H1 (cell line): Measurements from ENCODE around the gene LRRC42. TPM values are rescaled to one million over a fixed set of nuclear protein-coding genes. Genes with fewer than 3 reads are reported as not detected.

Source experiments
- CTCF ChIA-PET: fragments of 300-600 bp; sonication (Branson Sonifier 250); formaldehyde crosslinking; loops from one replicate; lab custom pipeline; 2021; ENCODE audit not compliant: partially characterized antibody; lab: Charles Lee
- POLR2A ChIA-PET: fragments of 300-600 bp; sonication (Branson Sonifier 250); formaldehyde crosslinking; loops from one replicate; lab custom pipeline; 2021; ENCODE audit warnings: inconsistent platforms; ENCODE audit not compliant: partially characterized antibody; lab: Charles Lee
- DNase-seq, 2 experiments: peaks; one replicate each; pipeline versions ENCODE4 v3.0.0 to v3.0.0-alpha.2; 2010 to 2022; ENCODE audit warnings: low spot score in 2 of 2, low read depth in 1 of 2, mixed read lengths in 1 of 2
- FAIRE-seq: peaks from 2 replicates; lab custom pipeline; 2011; peaks lifted over from hg19 to GRCh38; lab: Jason Lieb, UNC
- H2AFZ ChIP-seq: 2 replicates; pipeline ENCODE4 v1.8.1; 2012; ENCODE audit warnings: low read length, inconsistent platforms
- H2AK5ac ChIP-seq: 2 replicates; pipeline ENCODE4 v1.6.1; 2013; ENCODE audit warnings: low read depth, low read length
- H2BK120ac ChIP-seq: replicated peaks from 2 replicates; pipeline ENCODE3; 2013; ENCODE audit warnings: low read depth, low read length, inconsistent platforms
- H2BK12ac ChIP-seq: 2 replicates; pipeline ENCODE4 v1.6.1; 2013; ENCODE audit warnings: low read depth, low read length
- H2BK15ac ChIP-seq: 2 replicates; pipeline ENCODE4 v1.6.1; 2013; ENCODE audit warnings: low read length
- H2BK20ac ChIP-seq: 2 replicates; pipeline ENCODE4 v1.6.1; 2013; ENCODE audit warnings: low read length
- H2BK5ac ChIP-seq: 2 replicates; pipeline ENCODE4 v1.6.1; 2013; ENCODE audit warnings: low read depth, low read length
- H3K14ac ChIP-seq: 2 replicates; pipeline ENCODE4 v1.6.1; 2013; ENCODE audit warnings: inconsistent platforms; ENCODE audit not compliant: insufficient read length
- H3K18ac ChIP-seq: 2 replicates; pipeline ENCODE4 v1.6.1; 2013; ENCODE audit warnings: low read length; ENCODE audit errors: extremely low read depth
- H3K23ac ChIP-seq: 2 replicates; pipeline ENCODE4 v1.6.1; 2013; ENCODE audit warnings: inconsistent platforms; ENCODE audit not compliant: insufficient read length
- H3K23me2 ChIP-seq: 2 replicates; pipeline ENCODE4 v1.6.1; 2013; ENCODE audit warnings: low read depth, low read length
- H3K27ac ChIP-seq: 2 replicates; pipeline ENCODE4 v1.6.1; 2011; ENCODE audit warnings: low read depth, low read length, inconsistent platforms
- H3K27me3 ChIP-seq, 4 experiments: replicated peaks in 1 of 4; 1 replicate in 1 of 4; 2 replicates in 3 of 4; pipeline versions ENCODE4 v1.6.1 to v1.8.1; 2011 to 2013; ENCODE audit warnings: low read length in 3 of 4, mild to moderate bottlenecking in 3 of 4, inconsistent platforms in 2 of 4, mixed read lengths in 2 of 4, moderate library complexity in 1 of 4; ENCODE audit not compliant: control insufficient read depth in 3 of 4, insufficient read depth in 3 of 4; ENCODE audit errors: extremely low read depth in 1 of 4
- H3K36me3 ChIP-seq, 4 experiments: 2 replicates each; pipeline versions ENCODE4 v1.6.1 to v1.8.1; 2011 to 2013; ENCODE audit warnings: mild to moderate bottlenecking in 4 of 4, low read length in 3 of 4, moderate library complexity in 2 of 4, control low read depth in 1 of 4, inconsistent platforms in 1 of 4; ENCODE audit not compliant: insufficient read depth in 4 of 4, control insufficient read depth in 2 of 4
- H3K4ac ChIP-seq: replicated peaks from 2 replicates; pipeline ENCODE3; 2013; ENCODE audit warnings: low read length, low read depth, mixed read lengths, inconsistent platforms; ENCODE audit not compliant: insufficient read length
- H3K4me1 ChIP-seq, 4 experiments: replicated peaks in 1 of 4; 1 replicate in 1 of 4; 2 replicates in 3 of 4; pipeline versions ENCODE4 v1.6.1 to v1.8.1; 2011 to 2013; ENCODE audit warnings: low read length in 3 of 4, inconsistent platforms in 2 of 4, mixed read lengths in 1 of 4; ENCODE audit not compliant: insufficient read depth in 4 of 4, control insufficient read depth in 3 of 4
- H3K4me2 ChIP-seq, 2 experiments: 2 replicates each; pipeline versions ENCODE4 v1.6.1 to v1.8.1; 2011 to 2013; ENCODE audit warnings: low read depth in 2 of 2, low read length in 2 of 2, control low read depth in 1 of 2, inconsistent platforms in 1 of 2, mild to moderate bottlenecking in 1 of 2; ENCODE audit not compliant: insufficient read depth in 1 of 2
- H3K4me3 ChIP-seq, 4 experiments: fragments of 200-600, 300-600 bp in 1 of 4; sonication (generic), shearing (Covaris generic), sonication (Bioruptor Twin) in 1 of 4; 2 replicates each; pipeline versions ENCODE4 v1.5.1 to v1.8.1; 2011 to 2016; ENCODE audit warnings: low read length in 4 of 4, low read depth in 3 of 4, control low read depth in 2 of 4, inconsistent platforms in 2 of 4, mild to moderate bottlenecking in 2 of 4, mixed read lengths in 1 of 4, moderate library complexity in 1 of 4; ENCODE audit not compliant: insufficient read depth in 2 of 4; ENCODE audit errors: extremely low read depth in 1 of 4
- H3K56ac ChIP-seq: replicated peaks from 2 replicates; pipeline ENCODE3; 2013; ENCODE audit warnings: low read depth, mild to moderate bottlenecking, mixed read lengths, low read length, inconsistent platforms; ENCODE audit not compliant: insufficient read length
- H3K79me1 ChIP-seq: 2 replicates; pipeline ENCODE4 v1.6.1; 2013; ENCODE audit warnings: low read depth, low read length, control low read depth
- H3K79me2 ChIP-seq, 2 experiments: 2 replicates each; pipeline versions ENCODE4 v1.6.1 to v1.8.1; 2012 to 2013; ENCODE audit warnings: low read length in 2 of 2, mild to moderate bottlenecking in 2 of 2, inconsistent platforms in 1 of 2; ENCODE audit not compliant: insufficient read depth in 2 of 2, control insufficient read depth in 1 of 2
- H3K9ac ChIP-seq, 4 experiments: replicated peaks in 1 of 4; 1 replicate in 1 of 4; 2 replicates in 3 of 4; pipeline versions ENCODE4 v1.6.1 to v1.8.1; 2011 to 2013; ENCODE audit warnings: low read depth in 3 of 4, low read length in 3 of 4, control low read depth in 2 of 4, mild to moderate bottlenecking in 2 of 4, moderate library complexity in 2 of 4, inconsistent platforms in 1 of 4; ENCODE audit errors: extremely low read depth in 1 of 4
- H3K9me3 ChIP-seq, 2 experiments: 2 replicates each; pipeline versions ENCODE4 v1.6.1 to v1.8.1; 2012 to 2013; ENCODE audit warnings: mild to moderate bottlenecking in 2 of 2, moderate library complexity in 2 of 2, control low read depth in 1 of 2, inconsistent platforms in 1 of 2, low read depth in 1 of 2, low read length in 1 of 2, mixed read lengths in 1 of 2; ENCODE audit not compliant: insufficient read depth in 2 of 2
- H4K20me1 ChIP-seq, 2 experiments: replicated peaks in 1 of 2; 2 replicates each; pipeline versions ENCODE3 to v1.8.1; 2011 to 2013; ENCODE audit warnings: inconsistent platforms in 2 of 2, low read length in 2 of 2, mild to moderate bottlenecking in 1 of 2; ENCODE audit not compliant: insufficient read depth in 2 of 2, control insufficient read depth in 1 of 2
- H4K5ac ChIP-seq: 2 replicates; pipeline ENCODE4 v1.6.1; 2013; ENCODE audit warnings: low read length, low read depth, mixed read lengths, inconsistent platforms; ENCODE audit not compliant: insufficient read length
- H4K8ac ChIP-seq: 2 replicates; pipeline ENCODE4 v1.8.0; 2013; ENCODE audit warnings: mild to moderate bottlenecking, moderate library complexity, low read length, inconsistent platforms; ENCODE audit not compliant: insufficient read depth; ENCODE audit errors: extremely low read depth
- H4K91ac ChIP-seq: replicated peaks from 2 replicates; pipeline ENCODE3; 2013; ENCODE audit warnings: low read length, mixed read lengths, inconsistent platforms; ENCODE audit not compliant: insufficient read length
- ATF3 ChIP-seq: IDR thresholded peaks from 2 replicates; pipeline ENCODE4 v1.6.1; 2011; ENCODE audit warnings: low read depth, mild to moderate bottlenecking, low read length; ENCODE audit not compliant: insufficient read depth
- CEBPB ChIP-seq: IDR thresholded peaks from 2 replicates; pipeline ENCODE4 v1.6.1; 2012; ENCODE audit warnings: low read depth, low read length
- CTBP2 ChIP-seq: IDR thresholded peaks from 2 replicates; pipeline ENCODE4 v1.7.0; 2011; ENCODE audit warnings: borderline replicate concordance, mild to moderate bottlenecking, moderate library complexity, mixed read lengths, low read length; ENCODE audit not compliant: insufficient read depth, insufficient read length
- GABPA ChIP-seq: IDR thresholded peaks from 2 replicates; pipeline ENCODE4 v1.6.1; 2011; ENCODE audit warnings: mild to moderate bottlenecking, low read length, moderate library complexity, borderline replicate concordance; ENCODE audit not compliant: insufficient read depth
- MAX ChIP-seq: IDR thresholded peaks from 2 replicates; pipeline ENCODE4 v1.6.1; 2012; ENCODE audit warnings: inconsistent platforms
- PHF8 ChIP-seq: fragments of 200-600 bp; sonication (generic); conservative IDR thresholded peaks from 2 replicates; pipeline ENCODE4 v1.7.1; 2012; ENCODE audit warnings: low read depth, mild to moderate bottlenecking, inconsistent platforms, low read length, moderate library complexity
- POLR2AphosphoS5 ChIP-seq: IDR thresholded peaks from 2 replicates; pipeline ENCODE4 v1.6.1; 2011; ENCODE audit warnings: low read depth, low read length
- SAP30 ChIP-seq: fragments of 300-600 bp; sonication (generic); IDR thresholded peaks from 2 replicates; pipeline ENCODE4 v1.7.1; 2012; ENCODE audit warnings: low read length, moderate library complexity, mild to moderate bottlenecking, inconsistent platforms; ENCODE audit not compliant: insufficient read depth, insufficient replicate concordance
- SUZ12 ChIP-seq: fragments of 200-600 bp; sonication (generic); IDR thresholded peaks from 2 replicates; pipeline ENCODE4 v1.6.1; 2012; ENCODE audit warnings: mild to moderate bottlenecking, inconsistent platforms, low read length, moderate library complexity, mixed read lengths
- TBP ChIP-seq: IDR thresholded peaks from 2 replicates; pipeline ENCODE4 v1.6.1; 2011; ENCODE audit warnings: low read depth, low read length, improper control_type of control experiment
- WGBS, 2 experiments: shearing (Covaris generic) in 1 of 2; methylation state at CpG; one replicate each; pipeline versions ENCODE4 v1.1.6 to v1.1.7; 2013 to 2015; ENCODE audit warnings: low lambda C conversion rate in 2 of 2, mixed read lengths in 2 of 2, inconsistent platforms in 1 of 2, low coverage in 1 of 2, missing lambda C conversion rate in 1 of 2; ENCODE audit not compliant: insufficient replicate concordance in 2 of 2, insufficient coverage in 1 of 2, insufficient read length in 1 of 2; ENCODE audit errors: extremely low coverage in 1 of 2, missing lambda C conversion rate in 1 of 2; 5-methylcytosine and 5-hydroxymethylcytosine counted together
- polyA plus RNA-seq, 7 experiments: library from polyadenylated mRNA; depleted of rRNA in 3 of 7; stranded (reverse) in 5 of 7; unstranded in 2 of 7; fragments of >200 nt in 5 of 7; fragments of 200-250 nt in 2 of 7; gene quantifications; 1 replicate in 5 of 7; 2 replicates in 1 of 7; 4 replicates in 1 of 7; pipeline versions ENCODE4 v1.2.1 to v1.2.3, GENCODE V29; 2011 to 2013; ENCODE audit warnings: missing spikeins in 2 of 7, mixed read lengths in 2 of 7
- total RNA-seq: library from RNA; stranded (reverse); fragmentation: NEBNext Ultra II Directional; extraction: Animal tissue kit (Norgen Biotek cat#: 25700); gene quantifications from 2 replicates; pipeline ENCODE4 v1.2.1, GENCODE V29; 2021

LRRC42 gene
- total and polyA plus RNA-seq, 2 of the 8 experiments (the other 6 are each of a cell fraction or from before 2014, with no cell fraction given) = 38.2 to 54.1 TPM

- no peak overlapping the region for H3K56ac ChIP-seq
- peaks cover 3 to 46% of the 10 kb centered on the region in 2 experiments; a peak in 3 of 4 replicates for H3K79me2 ChIP-seq
- H3K9me3 ChIP-seq = no peaks in the 10 kb centered on the region
- H2BK5ac ChIP-seq = no peak overlapping the region
- peaks cover 4 to 18% (median 13%) of the 10 kb centered on the region in 4 experiments for H3K4me1 ChIP-seq
- no peaks in the 10 kb centered on the region for H3K27me3 ChIP-seq
- H4K91ac ChIP-seq = no peak overlapping the region
- H3K27ac ChIP-seq = no peak overlapping the region
- no peak overlapping the region; a peak in 1 of 4 replicates for H3K4me2 ChIP-seq
- H3K4ac ChIP-seq = no peak overlapping the region
- no peak overlapping the region for H2BK15ac ChIP-seq
- 91% methylated on average over 5 of the region's 5 CpGs; no CpG with 5 or more reads in 1 of the 2 experiments for WGBS, 2 experiments
- no peak overlapping the region for H2BK20ac ChIP-seq
- H4K8ac ChIP-seq = no peak overlapping the region
- H3K36me3 ChIP-seq = peaks cover 0 to 14% (median 8%) of the 10 kb centered on the region in 4 experiments; a peak in 7 of 8 replicates
- DNase-seq (no peak), FAIRE-seq (no peak)
- H3K23me2 ChIP-seq = peaks cover 14% of the 10 kb centered on the region
- H2BK12ac ChIP-seq = no peak overlapping the region
- ChIA-PET CTCF (interaction anchor here (0.7 to 7.6 kb wide), 17 partner anchors 11 to 87 kb away, joined by 3 to 123 read pairs (median 7); partner anchors contain the start of genes DIO1, LDLRAD1 and YIPF1), POLR2A (interaction anchor here (0.6 to 2.2 kb wide), 5 partner anchors 8 to 128 kb away, joined by 3 to 7 read pairs (median 5); no protein-coding TSS in a partner anchor)
- H3K4me3 ChIP-seq = no peak overlapping the region
- no peak overlapping the region for H3K18ac ChIP-seq
- H3K79me1 ChIP-seq = peaks cover 16% of the 10 kb centered on the region
- no peak overlapping the region for H2AK5ac ChIP-seq
- H4K5ac ChIP-seq = no peak overlapping the region
- H2AFZ ChIP-seq = no peak overlapping the region
- no peak overlapping the region for H2BK120ac ChIP-seq
- H4K20me1 ChIP-seq = peaks cover 7 to 11% of the 10 kb centered on the region in 2 experiments
- H3K9ac ChIP-seq = no peak overlapping the region
- H3K23ac ChIP-seq = no peak overlapping the region
- H3K14ac ChIP-seq = no peak overlapping the region
- no peak for TF ChIP-seq CEBPB
- TF ChIP-seq SAP30 = no peak
- no peak for TF ChIP-seq CTBP2
- no peak for TF ChIP-seq SUZ12
- no peak for TF ChIP-seq POLR2AphosphoS5
- no peak for TF ChIP-seq GABPA
- TF ChIP-seq TBP = no peak
- TF ChIP-seq ATF3 = no peak
- no peak for TF ChIP-seq MAX
- TF ChIP-seq PHF8 = no peak
Measured at GRCh38 chr1:53948291-53948690, 2.1 kb downstream of the LRRC42 start.
